ENCODE results near the gene FBRS. TPM values are rescaled to one million over a fixed set of nuclear protein-coding genes. Genes with fewer than 3 reads are reported as not detected.

The FBRS gene
- total and polyA plus RNA-seq, 2 donors, result 19.0 to 60.8 TPM

DNA sequence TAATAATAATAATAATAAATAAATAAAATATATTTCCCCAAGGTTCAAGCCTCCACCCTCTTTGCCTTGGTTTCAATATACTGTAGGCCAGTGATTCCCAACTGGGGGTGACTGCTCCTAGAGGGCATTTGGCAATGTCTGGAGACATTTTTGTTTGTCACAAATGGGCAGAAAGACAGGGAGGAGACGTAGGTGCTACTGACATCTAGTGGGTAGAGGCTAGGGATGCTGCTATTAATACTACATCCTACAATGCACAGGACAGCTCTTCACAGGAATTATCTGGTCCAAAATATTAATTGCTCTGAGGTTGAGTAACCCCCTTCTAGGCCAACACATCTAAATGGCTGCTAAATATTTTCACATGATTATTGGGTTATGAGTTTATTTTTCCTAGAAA is 20.3 kb upstream of the FBRS start:
- DNase-seq (ENCODE audit: low read depth in 6 of 9, low spot score in 9 of 9), result peak in 1 of 9 donors; percentile 52
- no peak overlapping the region for H3K4me3 ChIP-seq (ENCODE audit: low read length in 2 of 2)
- 19% methylated on average over 1 of the region's 1 CpG for WGBS
- H3K4me1 ChIP-seq (ENCODE audit: control insufficient read depth in 2 of 2, insufficient read depth in 2 of 2, low read length in 2 of 2), result peaks cover 6 to 13% of the 10 kb centered on the region in 2 donors
- no peak overlapping the region for H3K27ac ChIP-seq (ENCODE audit: low read depth in 1 of 2, low read length in 1 of 2)
- H3K9me3 ChIP-seq (ENCODE audit: control insufficient read depth in 2 of 2, insufficient read depth in 1 of 2, low read length in 1 of 2), result no peaks in the 10 kb centered on the region
- no peaks in the 10 kb centered on the region for H3K36me3 ChIP-seq (ENCODE audit: control insufficient read depth in 2 of 2, insufficient read depth in 2 of 2, low read length in 1 of 2)
- H3K27me3 ChIP-seq (ENCODE audit: control insufficient read depth in 2 of 2, insufficient read depth in 1 of 2, low read length in 1 of 2), result no peaks in the 10 kb centered on the region

DNA sequence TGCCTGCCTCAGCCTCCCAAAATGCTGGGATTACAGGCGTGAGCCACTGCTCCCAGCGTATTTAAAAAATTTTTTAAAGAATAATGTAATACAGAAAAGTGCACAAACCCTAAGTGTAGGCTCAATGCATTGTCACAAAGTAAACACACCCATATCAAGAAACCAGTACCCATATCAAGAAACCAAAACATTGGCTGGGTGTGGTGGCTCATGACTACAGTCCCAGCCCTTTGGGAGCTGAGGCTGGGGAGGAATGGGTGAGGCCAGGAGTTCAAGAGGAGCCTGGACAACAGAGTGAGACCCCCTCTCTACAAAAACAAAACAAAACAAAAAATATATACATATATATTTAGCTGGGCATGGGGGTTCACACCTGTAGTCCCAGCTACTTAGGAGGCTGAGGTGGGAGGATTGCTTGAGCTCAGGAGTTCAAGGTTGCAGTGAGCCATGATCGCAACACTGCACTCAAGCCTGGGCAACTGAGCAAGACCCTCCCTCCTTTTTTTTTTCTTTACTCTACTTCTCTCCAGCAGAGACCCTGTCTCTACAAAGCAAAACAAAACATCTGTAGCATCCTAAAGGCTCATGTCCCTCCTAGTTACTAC is 16.8 kb upstream of the FBRS start:
- Histone ChIP-seq H3K27me3 (ENCODE audit: control insufficient read depth in 2 of 2, insufficient read depth in 1 of 2, low read length in 1 of 2) (no peaks in the 10 kb centered on the region), H3K36me3 (ENCODE audit: control insufficient read depth in 2 of 2, insufficient read depth in 2 of 2, low read length in 1 of 2) (no peaks in the 10 kb centered on the region), H3K4me1 (ENCODE audit: control insufficient read depth in 2 of 2, insufficient read depth in 2 of 2, low read length in 2 of 2) (no peaks in the 10 kb centered on the region), H3K27ac (ENCODE audit: low read depth in 1 of 2, low read length in 1 of 2) (no peak overlapping the region), H3K4me3 (ENCODE audit: low read length in 2 of 2) (no peak overlapping the region), H3K9me3 (ENCODE audit: control insufficient read depth in 2 of 2, insufficient read depth in 1 of 2, low read length in 1 of 2) (no peaks in the 10 kb centered on the region)
- WGBS, result 97% methylated on average over 3 of the region's 3 CpGs
- DNase-seq (ENCODE audit: low read depth in 6 of 9, low spot score in 9 of 9), result no peak

DNA sequence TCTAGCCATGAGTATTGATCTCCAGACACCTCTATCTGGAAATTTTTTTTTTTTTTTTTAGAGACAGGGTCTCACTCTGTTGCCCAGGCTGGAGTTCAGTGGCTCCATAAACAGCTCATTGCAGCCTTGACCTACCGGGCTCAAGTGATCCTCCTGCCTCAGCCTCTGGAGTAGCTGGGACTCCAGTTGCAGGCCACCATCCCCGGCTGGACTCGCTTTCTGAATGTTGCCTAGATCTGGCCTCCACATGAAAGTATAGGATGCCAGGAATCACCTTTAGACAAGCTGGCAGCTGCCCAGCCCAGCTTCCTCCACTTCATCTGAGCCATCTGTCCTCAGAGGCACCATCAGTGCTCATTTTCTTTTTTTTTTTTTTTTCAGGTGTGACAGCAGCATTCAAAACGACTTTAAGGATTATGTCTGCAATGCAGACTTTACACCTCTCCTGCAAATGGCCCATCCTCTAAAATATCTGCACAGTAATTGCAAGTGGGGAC is 13.8 kb upstream of the FBRS start:
- no peaks in the 10 kb centered on the region for H3K9me3 ChIP-seq (ENCODE audit: control insufficient read depth in 2 of 2, insufficient read depth in 1 of 2, low read length in 1 of 2)
- DNase-seq (ENCODE audit: low read depth in 6 of 9, low spot score in 9 of 9), result no peak
- peaks cover 0 to under 1% of the 10 kb centered on the region in 2 donors for H3K4me1 ChIP-seq (ENCODE audit: control insufficient read depth in 2 of 2, insufficient read depth in 2 of 2, low read length in 2 of 2)
- H3K27ac ChIP-seq (ENCODE audit: low read depth in 1 of 2, low read length in 1 of 2), result no peak overlapping the region
- H3K4me3 ChIP-seq (ENCODE audit: low read length in 2 of 2), result no peak overlapping the region
- H3K36me3 ChIP-seq (ENCODE audit: control insufficient read depth in 2 of 2, insufficient read depth in 2 of 2, low read length in 1 of 2), result no peaks in the 10 kb centered on the region
- no peaks in the 10 kb centered on the region for H3K27me3 ChIP-seq (ENCODE audit: control insufficient read depth in 2 of 2, insufficient read depth in 1 of 2, low read length in 1 of 2)
- 79% methylated on average over 4 of the region's 4 CpGs for WGBS

DNA sequence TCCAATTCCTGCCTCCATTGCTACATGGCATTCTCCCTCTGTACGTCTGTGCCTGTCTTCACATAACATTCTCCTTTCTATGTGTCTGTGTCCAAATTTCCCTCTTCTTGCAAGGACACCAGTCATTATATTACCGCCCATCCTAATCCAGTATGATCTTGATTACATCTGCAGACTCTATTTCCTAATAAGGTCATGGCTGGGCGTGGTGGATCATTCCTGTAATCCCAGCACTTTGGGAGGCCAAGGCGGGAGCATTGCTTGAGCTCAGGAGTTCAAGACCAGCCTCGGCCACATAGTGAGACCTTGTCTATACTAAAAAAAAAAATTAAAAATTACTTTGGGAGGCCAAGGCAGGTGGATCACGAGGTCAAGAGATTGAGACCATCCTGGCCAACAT is 12.5 kb upstream of the FBRS start:
- H3K27me3 ChIP-seq (ENCODE audit: control insufficient read depth in 2 of 2, insufficient read depth in 1 of 2, low read length in 1 of 2), result no peaks in the 10 kb centered on the region
- H3K9me3 ChIP-seq (ENCODE audit: control insufficient read depth in 2 of 2, insufficient read depth in 1 of 2, low read length in 1 of 2), result peaks cover 0 to 10% of the 10 kb centered on the region in 2 donors
- DNase-seq (ENCODE audit: low read depth in 6 of 9, low spot score in 9 of 9), result no peak
- H3K36me3 ChIP-seq (ENCODE audit: control insufficient read depth in 2 of 2, insufficient read depth in 2 of 2, low read length in 1 of 2), result no peaks in the 10 kb centered on the region
- WGBS, result 91% methylated on average over 6 of the region's 6 CpGs
- H3K27ac ChIP-seq (ENCODE audit: low read depth in 1 of 2, low read length in 1 of 2), result no peak overlapping the region
- no peak overlapping the region for H3K4me3 ChIP-seq (ENCODE audit: low read length in 2 of 2)
- peaks cover 0 to 11% of the 10 kb centered on the region in 2 donors for H3K4me1 ChIP-seq (ENCODE audit: control insufficient read depth in 2 of 2, insufficient read depth in 2 of 2, low read length in 2 of 2)

DNA sequence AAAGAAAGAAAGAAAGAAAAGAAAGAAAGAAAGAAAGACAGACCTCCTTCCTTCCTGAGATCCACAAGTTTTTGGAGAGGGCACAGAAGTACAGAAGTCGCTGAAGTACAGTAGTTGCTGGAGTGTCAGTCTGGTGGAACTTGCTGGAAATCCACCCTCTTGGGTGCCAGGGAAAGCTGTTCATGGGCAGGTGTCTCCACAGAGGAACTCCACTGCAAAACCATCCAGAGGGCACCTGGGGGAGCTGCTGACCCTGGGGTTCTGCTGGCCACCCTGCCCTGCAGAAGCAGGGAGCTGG is 11.0 kb upstream of the FBRS start:
- no peak overlapping the region for H3K27ac ChIP-seq (ENCODE audit: low read depth in 1 of 2, low read length in 1 of 2)
- no peak overlapping the region for H3K4me3 ChIP-seq (ENCODE audit: low read length in 2 of 2)
- no peaks in the 10 kb centered on the region for H3K27me3 ChIP-seq (ENCODE audit: control insufficient read depth in 2 of 2, insufficient read depth in 1 of 2, low read length in 1 of 2)
- 93% methylated on average over 1 of the region's 1 CpG for WGBS
- peaks cover 0 to 10% of the 10 kb centered on the region in 2 donors for H3K9me3 ChIP-seq (ENCODE audit: control insufficient read depth in 2 of 2, insufficient read depth in 1 of 2, low read length in 1 of 2)
- no peak for DNase-seq (ENCODE audit: low read depth in 6 of 9, low spot score in 9 of 9)
- peaks cover 0 to under 1% of the 10 kb centered on the region in 2 donors for H3K36me3 ChIP-seq (ENCODE audit: control insufficient read depth in 2 of 2, insufficient read depth in 2 of 2, low read length in 1 of 2)
- H3K4me1 ChIP-seq (ENCODE audit: control insufficient read depth in 2 of 2, insufficient read depth in 2 of 2, low read length in 2 of 2), result peaks cover 0 to 22% of the 10 kb centered on the region in 2 donors

DNA sequence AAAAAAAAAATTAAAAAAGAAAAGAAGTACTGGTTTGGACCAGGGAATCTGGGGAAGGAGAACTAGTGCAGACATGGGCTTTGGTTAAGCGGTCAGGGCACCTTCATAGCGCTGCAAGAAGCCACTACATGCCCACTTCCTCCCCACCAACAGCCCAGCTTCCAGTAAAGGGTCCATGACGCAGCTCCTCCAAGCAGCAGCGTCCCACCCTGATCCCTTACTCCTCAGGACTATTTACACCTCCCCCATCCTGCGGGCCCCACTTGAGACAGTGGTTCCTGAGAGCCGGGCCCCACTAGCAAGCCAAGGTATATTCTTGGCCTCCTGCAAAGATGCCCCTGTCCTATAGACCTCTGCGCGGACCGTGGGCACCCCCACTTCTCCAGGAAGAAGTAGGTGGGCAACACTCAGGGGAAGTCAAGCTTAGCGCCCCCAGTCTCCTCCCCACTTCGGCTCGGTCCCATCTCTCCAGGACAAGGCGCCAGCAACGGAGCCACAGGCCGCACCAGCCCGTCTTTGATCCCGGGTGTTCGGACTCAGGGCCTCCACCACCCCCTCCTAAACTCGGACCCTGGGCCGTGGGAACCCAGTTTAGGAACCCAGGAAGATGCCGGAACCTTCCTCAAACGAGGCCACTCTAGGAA is 8.4 kb upstream of the FBRS start:
- H3K9me3 ChIP-seq (ENCODE audit: control insufficient read depth in 2 of 2, insufficient read depth in 1 of 2, low read length in 1 of 2), result peaks cover 0 to 10% of the 10 kb centered on the region in 2 donors
- WGBS, result 34% methylated on average over 22 of the region's 22 CpGs
- peaks cover 0 to 26% of the 10 kb centered on the region in 2 donors for H3K4me1 ChIP-seq (ENCODE audit: control insufficient read depth in 2 of 2, insufficient read depth in 2 of 2, low read length in 2 of 2)
- peak overlapping the region; percentile 74 to 96 for H3K4me3 ChIP-seq (ENCODE audit: low read length in 2 of 2)
- no peaks in the 10 kb centered on the region for H3K27me3 ChIP-seq (ENCODE audit: control insufficient read depth in 2 of 2, insufficient read depth in 1 of 2, low read length in 1 of 2)
- H3K27ac ChIP-seq (ENCODE audit: low read depth in 1 of 2, low read length in 1 of 2), result peak overlapping the region; percentile 89 to 95
- H3K36me3 ChIP-seq (ENCODE audit: control insufficient read depth in 2 of 2, insufficient read depth in 2 of 2, low read length in 1 of 2), result peaks cover 25% of the 10 kb centered on the region in 2 donors
- DNase-seq (ENCODE audit: low read depth in 6 of 9, low spot score in 9 of 9), result peak in 1 of 9 donors; percentile 24

DNA sequence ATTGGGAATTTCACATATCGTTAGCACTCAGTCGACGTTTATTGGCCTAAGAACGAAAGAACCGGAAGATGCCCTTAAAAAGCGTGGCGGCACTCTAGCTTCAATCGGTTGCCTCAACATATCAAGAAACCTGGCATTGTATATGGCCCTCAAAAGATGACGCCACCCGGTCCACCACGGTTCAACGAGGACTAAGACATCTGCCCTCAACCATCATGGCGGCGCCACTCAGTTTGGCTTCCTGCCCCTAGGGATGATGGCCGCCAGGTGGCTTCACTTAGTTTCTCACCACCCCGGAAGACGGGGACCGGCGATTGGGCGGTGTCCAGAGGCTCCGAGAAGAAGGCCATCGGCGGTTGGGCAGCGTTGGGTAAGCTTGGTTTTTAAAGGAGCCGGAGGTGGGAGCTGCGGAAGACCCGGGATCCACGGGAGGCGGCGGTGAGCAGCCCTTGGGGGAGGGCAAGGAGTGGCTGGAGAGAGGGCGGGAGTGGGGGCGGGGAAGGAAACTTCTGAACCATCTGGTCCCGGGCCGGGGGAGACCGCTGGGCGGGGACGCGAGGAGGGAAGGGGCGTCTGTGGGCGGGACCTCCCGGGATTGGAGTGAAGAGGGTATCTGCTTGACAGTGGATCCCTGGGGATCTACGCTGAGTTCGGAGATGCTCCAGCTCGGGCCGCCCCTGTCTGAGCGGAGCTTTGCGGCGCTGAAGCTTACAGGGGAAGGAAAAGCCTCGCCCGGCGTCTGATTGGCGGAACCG is 7.7 kb upstream of the FBRS start, which contains the start of gene PRR14:
Gene PRR14 (plus strand): TSS at position 592 of the 755 bp plus-strand sequence. CDS start 686 bp downstream, outside the sequence.
- Histone ChIP-seq H3K36me3 (ENCODE audit: control insufficient read depth in 2 of 2, insufficient read depth in 2 of 2, low read length in 1 of 2) (peaks cover 32% of the 10 kb centered on the region in 2 donors), H3K9me3 (ENCODE audit: control insufficient read depth in 2 of 2, insufficient read depth in 1 of 2, low read length in 1 of 2) (peaks cover 0 to 10% of the 10 kb centered on the region in 2 donors), H3K27ac (ENCODE audit: low read depth in 1 of 2, low read length in 1 of 2) (peak within 1 kb of the TSS; percentile 91 to 95), H3K27me3 (ENCODE audit: control insufficient read depth in 2 of 2, insufficient read depth in 1 of 2, low read length in 1 of 2) (no peaks in the 10 kb centered on the region), H3K4me1 (ENCODE audit: control insufficient read depth in 2 of 2, insufficient read depth in 2 of 2, low read length in 2 of 2) (peaks cover 0 to 26% of the 10 kb centered on the region in 2 donors), H3K4me3 (ENCODE audit: low read length in 2 of 2) (peak within 1 kb of the TSS; percentile 74 to 96)
- DNase-seq (ENCODE audit: low read depth in 6 of 9, low spot score in 9 of 9), result peak; percentile 97 to 100 (median 99)
- WGBS, result 1% methylated on average over 53 of the region's 53 CpGs

DNA sequence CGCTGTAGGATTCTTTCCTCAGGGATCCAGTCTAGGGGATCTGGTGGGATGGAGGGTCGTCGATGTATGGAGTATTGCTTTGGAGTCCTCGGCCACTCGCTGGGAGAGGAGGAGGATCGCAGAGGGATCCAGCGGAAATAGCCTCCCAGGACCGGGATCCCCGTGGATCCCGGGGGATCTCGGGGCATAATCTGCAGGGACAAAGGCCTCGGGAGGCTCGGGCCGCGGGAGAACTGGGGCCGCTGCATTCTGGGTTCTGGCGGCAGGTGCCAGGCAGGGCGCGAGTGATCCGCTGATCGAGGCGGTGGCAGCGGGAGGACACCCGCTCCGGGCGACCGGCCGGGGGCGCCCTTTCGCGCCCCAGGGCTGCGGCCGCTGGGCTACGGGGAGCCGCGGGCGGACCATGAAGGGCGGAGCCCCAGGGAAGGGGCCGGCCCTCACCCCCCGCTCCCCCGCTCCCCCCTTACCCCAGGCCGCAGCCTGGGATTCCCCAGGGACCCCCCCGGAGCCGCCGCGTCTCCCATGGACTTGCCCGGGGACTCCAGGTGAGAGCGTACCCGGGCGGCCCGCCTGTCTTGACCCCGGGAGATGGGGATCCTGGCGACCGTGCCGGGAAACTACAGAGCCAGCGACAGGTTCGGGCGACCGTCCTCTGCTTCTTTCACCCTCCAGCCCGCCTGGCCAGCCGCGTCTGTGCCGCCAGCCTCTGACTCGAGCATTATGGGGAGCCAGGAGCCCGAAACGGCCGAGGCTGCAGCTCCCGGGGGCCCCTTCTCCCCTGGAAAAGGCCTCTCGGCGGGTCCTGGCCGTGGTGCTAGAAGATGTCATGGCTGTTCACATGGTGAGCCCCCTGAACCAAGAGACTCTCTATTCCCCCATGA is 6.9 kb upstream of the FBRS start:
- peak in 4 of 9 donors; percentile 24 to 71 (median 61) for DNase-seq (ENCODE audit: low read depth in 6 of 9, low spot score in 9 of 9)
- Histone ChIP-seq H3K4me3 (ENCODE audit: low read length in 2 of 2) (peak overlapping the region; percentile 74 to 96), H3K27ac (ENCODE audit: low read depth in 1 of 2, low read length in 1 of 2) (peak overlapping the region; percentile 91 to 95), H3K4me1 (ENCODE audit: control insufficient read depth in 2 of 2, insufficient read depth in 2 of 2, low read length in 2 of 2) (peaks cover 0 to 28% of the 10 kb centered on the region in 2 donors), H3K36me3 (ENCODE audit: control insufficient read depth in 2 of 2, insufficient read depth in 2 of 2, low read length in 1 of 2) (peaks cover 40% of the 10 kb centered on the region in 2 donors), H3K9me3 (ENCODE audit: control insufficient read depth in 2 of 2, insufficient read depth in 1 of 2, low read length in 1 of 2) (peaks cover 0 to 10% of the 10 kb centered on the region in 2 donors), H3K27me3 (ENCODE audit: control insufficient read depth in 2 of 2, insufficient read depth in 1 of 2, low read length in 1 of 2) (no peaks in the 10 kb centered on the region)
- under 1% methylated on average over 71 of the region's 71 CpGs for WGBS
